GM19193 (cell line): ENCODE measurements around the gene RTEL1.

Experiments
- POLR2A ChIP-seq: IDR thresholded peaks from 4 replicates; pipeline ENCODE4 v1.6.1; 2011; ENCODE audit not compliant: insufficient read depth, insufficient read length; ENCODE audit errors: extremely low read depth

RTEL1 gene

GRCh38 chr20:63740070-63740626 lies 82.0 kb downstream of the RTEL1 start:
- no peak for TF ChIP-seq POLR2A

GRCh38 chr20:63740627-63741353 lies 82.7 kb downstream of the RTEL1 start:
- peak; percentile 30 for TF ChIP-seq POLR2A

GRCh38 chr20:63741354-63741675 lies 83.2 kb downstream of the RTEL1 start:
- no peak for TF ChIP-seq POLR2A

- TF ChIP-seq POLR2A, result no peak
These were observed 83.7 kb downstream of the RTEL1 start for GRCh38 chr20:63741676-63742380.

- no peak for TF ChIP-seq POLR2A
These were observed 84.4 kb downstream of the RTEL1 start for GRCh38 chr20:63742381-63743024.

- no peak for TF ChIP-seq POLR2A
These were observed 85.3 kb downstream of the RTEL1 start for GRCh38 chr20:63743210-63743970.

- TF ChIP-seq POLR2A, result no peak
These were observed 86.0 kb downstream of the RTEL1 start for GRCh38 chr20:63744158-63744557.

GRCh38 chr20:63744574-63745423 lies 86.7 kb downstream of the RTEL1 start:
- peak; percentile 18 for TF ChIP-seq POLR2A

GRCh38 chr20:63745424-63745805 lies 87.3 kb downstream of the RTEL1 start:
- TF ChIP-seq POLR2A, result no peak
